Skeletal muscle satellite cell (primary cell): ENCODE data around the gene MRPS5.
A peak's percentile ranks its signal among the peaks of the same experiment; 100 is the strongest.

Source experiments
- H3K27me3 ChIP-seq: 2 replicates; pipeline ENCODE4 v1.7.0; 2013; ENCODE audit warnings: low read length; ENCODE audit not compliant: control insufficient read depth, insufficient read depth
- H3K36me3 ChIP-seq: 2 replicates; pipeline ENCODE4 v1.7.0; 2013; ENCODE audit warnings: mild to moderate bottlenecking, control low read depth, low read length; ENCODE audit not compliant: insufficient read depth
- H3K4me1 ChIP-seq: 2 replicates; pipeline ENCODE4 v1.7.0; 2013; ENCODE audit warnings: low read length; ENCODE audit not compliant: control insufficient read depth, insufficient read depth
- H3K4me2 ChIP-seq: 2 replicates; pipeline ENCODE4 v1.7.0; 2013; ENCODE audit warnings: mild to moderate bottlenecking, low read length
- H3K4me3 ChIP-seq: 2 replicates; pipeline ENCODE4 v1.7.0; 2013; ENCODE audit warnings: low read length
- H3K9ac ChIP-seq: 2 replicates; pipeline ENCODE4 v1.7.0; 2013; ENCODE audit warnings: mild to moderate bottlenecking, low read depth, low read length, moderate library complexity
- H3K9me3 ChIP-seq: replicated peaks from 2 replicates; pipeline ENCODE4 v1.7.0; 2013; ENCODE audit warnings: mild to moderate bottlenecking, control low read depth, low read length

The MRPS5 gene

GRCh38 chr2:95058466-95058988, 63.1 kb downstream of the MRPS5 start:
- Histone ChIP-seq H3K9me3 (no peaks in the 10 kb centered on the region), H3K27me3 (peaks cover 65% of the 10 kb centered on the region), H3K36me3 (no peaks in the 10 kb centered on the region), H3K4me1 (peaks cover 14% of the 10 kb centered on the region), H3K4me3 (no peak overlapping the region), H3K9ac (no peak overlapping the region), H3K4me2 (no peak overlapping the region)

DNA sequence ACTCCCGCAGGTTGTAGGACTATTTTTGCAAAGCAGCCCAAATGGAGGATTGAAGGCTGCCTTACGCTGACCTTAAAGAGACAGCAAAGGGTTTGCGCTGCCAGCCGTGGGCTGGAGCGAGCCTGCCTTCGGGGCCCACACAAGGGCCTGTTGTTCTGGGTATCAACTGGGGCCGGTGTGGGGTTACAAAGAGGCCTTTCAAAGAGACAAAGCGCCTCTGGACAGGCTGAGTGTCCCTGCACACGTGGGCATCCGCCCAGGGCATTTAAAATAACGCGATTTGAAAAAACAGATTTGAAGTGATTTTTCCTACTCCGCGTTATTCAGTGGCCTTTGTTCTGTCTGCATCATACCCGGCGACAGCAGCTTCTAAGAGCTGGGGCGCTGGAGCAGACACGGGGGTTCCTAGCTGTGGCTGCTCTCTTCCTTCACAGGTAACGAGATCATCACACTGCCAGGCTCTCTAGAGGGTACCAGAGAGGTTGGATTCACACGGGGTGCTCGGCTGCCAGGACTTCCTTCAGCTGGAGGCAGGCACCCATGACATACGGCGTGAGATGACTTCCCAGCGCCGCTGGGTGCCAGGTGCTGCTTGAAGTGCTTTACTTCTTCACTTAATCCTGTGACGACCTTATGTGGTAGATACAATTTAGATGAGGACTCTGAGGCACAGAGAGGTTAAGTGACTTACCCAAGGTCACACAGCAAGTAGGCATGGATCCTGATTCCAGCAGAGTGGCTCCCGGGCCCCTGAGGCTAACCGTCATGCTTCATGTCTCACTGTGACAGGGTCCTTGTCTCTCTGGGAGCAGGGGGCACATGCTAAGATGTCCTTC, 63.9 kb downstream of the MRPS5 start:
- Histone ChIP-seq H3K4me3 (no peak overlapping the region), H3K9me3 (no peaks in the 10 kb centered on the region), H3K9ac (no peak overlapping the region), H3K4me1 (peaks cover 14% of the 10 kb centered on the region), H3K36me3 (no peaks in the 10 kb centered on the region), H3K4me2 (no peak overlapping the region), H3K27me3 (peaks cover 65% of the 10 kb centered on the region)

DNA sequence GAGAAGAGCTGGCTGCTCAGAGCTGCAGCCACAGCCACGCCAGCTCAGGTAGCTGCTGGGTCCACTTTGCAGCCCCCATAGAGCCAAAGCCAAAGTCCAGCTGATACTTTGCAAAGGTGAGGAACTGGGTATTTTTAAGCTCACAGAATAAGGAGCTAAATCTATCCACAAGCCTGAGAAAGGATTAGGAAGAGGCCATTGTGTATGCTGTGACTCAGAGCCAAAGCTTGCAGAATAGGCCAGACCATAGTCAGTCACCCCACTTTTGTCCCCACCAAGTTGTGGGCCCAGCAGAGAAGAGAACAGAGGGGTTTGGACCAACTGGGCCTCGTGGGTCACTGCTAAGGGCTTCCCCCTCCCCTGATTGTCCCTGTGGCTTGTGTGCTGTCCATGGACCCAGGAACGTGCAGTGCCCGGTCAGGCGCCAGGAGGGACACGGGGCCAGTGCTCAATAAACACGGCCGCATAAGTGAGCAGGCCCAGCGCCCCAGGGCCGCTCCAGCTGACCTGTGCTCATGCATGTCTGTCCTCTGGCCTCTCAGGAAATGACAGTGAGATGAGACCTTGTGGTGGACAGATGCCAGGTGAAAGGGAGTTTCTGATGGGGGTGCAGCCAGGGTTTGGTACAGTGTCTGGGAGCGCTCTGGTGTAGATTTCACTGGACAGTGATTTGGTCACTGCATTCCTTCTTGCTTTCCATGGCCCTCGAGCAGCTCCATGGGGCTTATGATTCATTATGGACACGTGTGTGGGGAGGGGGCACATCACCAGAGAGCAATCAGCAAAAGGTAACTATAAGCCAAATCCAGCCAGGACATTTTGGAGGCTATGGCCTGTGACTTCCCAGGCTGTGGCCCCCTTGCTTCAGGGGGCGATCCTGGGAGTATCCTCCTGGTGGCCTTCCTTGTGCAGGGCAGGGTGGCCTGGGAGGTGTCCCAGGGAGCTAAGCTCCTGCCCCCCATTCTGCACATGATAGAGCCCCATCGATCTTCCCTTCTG, 64.8 kb downstream of the MRPS5 start:
- peak overlapping the region; percentile 28 for H3K4me2 ChIP-seq
- H3K27me3 ChIP-seq = peaks cover 63% of the 10 kb centered on the region
- H3K4me3 ChIP-seq = no peak overlapping the region
- H3K36me3 ChIP-seq = no peaks in the 10 kb centered on the region
- no peaks in the 10 kb centered on the region for H3K9me3 ChIP-seq
- peaks cover 14% of the 10 kb centered on the region for H3K4me1 ChIP-seq
- H3K9ac ChIP-seq = no peak overlapping the region

- no peaks in the 10 kb centered on the region for H3K36me3 ChIP-seq
- H3K9ac ChIP-seq = no peak overlapping the region
- peaks cover 64% of the 10 kb centered on the region for H3K27me3 ChIP-seq
- no peak overlapping the region for H3K4me3 ChIP-seq
- H3K4me2 ChIP-seq = no peak overlapping the region
- H3K9me3 ChIP-seq = no peaks in the 10 kb centered on the region
- peaks cover 14% of the 10 kb centered on the region for H3K4me1 ChIP-seq
Observed at GRCh38 chr2:95056044-95056443, 65.6 kb downstream of the MRPS5 start.

DNA sequence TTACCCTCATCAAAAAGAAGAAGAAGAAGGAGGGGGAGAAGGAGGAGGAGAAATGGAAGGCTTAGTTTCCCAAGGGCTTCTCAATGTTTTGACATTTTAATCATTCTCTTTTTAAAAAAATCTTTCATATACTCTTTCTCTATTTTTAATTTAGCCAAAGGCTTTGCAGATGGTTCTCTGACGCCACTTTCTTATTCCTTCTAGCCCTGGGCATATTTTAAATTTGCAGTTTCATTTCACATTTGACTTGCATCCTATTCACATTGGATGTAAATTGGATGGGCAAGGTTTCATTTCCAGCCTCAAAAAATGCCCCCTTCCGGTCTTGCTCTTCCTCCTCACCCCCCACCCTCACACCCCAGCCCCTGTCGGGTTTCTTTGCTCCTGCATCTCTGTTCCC, 66.3 kb downstream of the MRPS5 start:
- Histone ChIP-seq H3K4me3 (no peak overlapping the region), H3K9me3 (no peaks in the 10 kb centered on the region), H3K27me3 (peaks cover 66% of the 10 kb centered on the region), H3K4me1 (peaks cover 14% of the 10 kb centered on the region), H3K4me2 (no peak overlapping the region), H3K36me3 (no peaks in the 10 kb centered on the region), H3K9ac (no peak overlapping the region)

GRCh38 chr2:95054016-95054415, 67.6 kb downstream of the MRPS5 start:
- Histone ChIP-seq H3K4me3 (no peak overlapping the region), H3K27me3 (peaks cover 64% of the 10 kb centered on the region), H3K4me2 (no peak overlapping the region), H3K4me1 (peaks cover 14% of the 10 kb centered on the region), H3K36me3 (no peaks in the 10 kb centered on the region), H3K9me3 (no peaks in the 10 kb centered on the region), H3K9ac (no peak overlapping the region)

- Histone ChIP-seq H3K4me2 (no peak overlapping the region), H3K4me1 (peaks cover 14% of the 10 kb centered on the region)
Observed at GRCh38 chr2:95053543-95053942, 68.1 kb downstream of the MRPS5 start.

GRCh38 chr2:95052804-95053479, 68.7 kb downstream of the MRPS5 start:
- Histone ChIP-seq H3K36me3 (no peaks in the 10 kb centered on the region), H3K9me3 (no peaks in the 10 kb centered on the region), H3K4me2 (no peak overlapping the region), H3K9ac (no peak overlapping the region), H3K27me3 (peaks cover 65% of the 10 kb centered on the region), H3K4me1 (peaks cover 14% of the 10 kb centered on the region), H3K4me3 (no peak overlapping the region)

More at GRCh38 chr2:95053543-95053942, 68.1 kb downstream of the MRPS5 start:
- Histone ChIP-seq H3K9me3 (no peaks in the 10 kb centered on the region), H3K9ac (no peak overlapping the region), H3K27me3 (peaks cover 64% of the 10 kb centered on the region), H3K4me3 (no peak overlapping the region), H3K36me3 (no peaks in the 10 kb centered on the region)

- no peaks in the 10 kb centered on the region for H3K9me3 ChIP-seq
- H3K4me3 ChIP-seq = no peak overlapping the region
- peaks cover 12% of the 10 kb centered on the region for H3K4me1 ChIP-seq
- peaks cover 69% of the 10 kb centered on the region for H3K27me3 ChIP-seq
- no peak overlapping the region for H3K4me2 ChIP-seq
- H3K9ac ChIP-seq = no peak overlapping the region
- no peaks in the 10 kb centered on the region for H3K36me3 ChIP-seq
Observed at GRCh38 chr2:95052307-95052706, 69.3 kb downstream of the MRPS5 start.

GRCh38 chr2:95051626-95052025, 70.0 kb downstream of the MRPS5 start:
- Histone ChIP-seq H3K9ac (no peak overlapping the region), H3K36me3 (no peaks in the 10 kb centered on the region), H3K4me2 (no peak overlapping the region), H3K4me1 (peaks cover 5% of the 10 kb centered on the region), H3K9me3 (no peaks in the 10 kb centered on the region), H3K27me3 (peaks cover 72% of the 10 kb centered on the region), H3K4me3 (no peak overlapping the region)
